Liver (tissue), 9 donors: ENCODE results near the gene FNDC7. TPM values are rescaled to one million over a fixed set of nuclear protein-coding genes. Genes with fewer than 3 reads are reported as not detected.

Source experiments
- DNase-seq: peaks from one replicate; pipeline ENCODE4 v3.0.0-alpha.2; 2017; ENCODE audit warnings: low spot score
- H3K27ac ChIP-seq, 2 donors: one replicate each; pipeline ENCODE4 v1.7.0; 2013; ENCODE audit warnings: inconsistent platforms in 2 of 2, low read length in 2 of 2, control low read depth in 1 of 2, low read depth in 1 of 2, mild to moderate bottlenecking in 1 of 2
- H3K27me3 ChIP-seq, 4 donors: one replicate each; pipeline versions ENCODE4 v1.6.1 to v1.7.0; 2013; ENCODE audit warnings: low read length in 3 of 4, inconsistent platforms in 1 of 4, mild to moderate bottlenecking in 1 of 4, moderate library complexity in 1 of 4; ENCODE audit not compliant: control insufficient read depth in 4 of 4, insufficient read depth in 4 of 4
- H3K36me3 ChIP-seq, 4 donors: one replicate each; pipeline versions ENCODE4 v1.6.1 to v1.7.0; 2013; ENCODE audit warnings: low read length in 3 of 4, mild to moderate bottlenecking in 3 of 4, low read depth in 1 of 4, moderate library complexity in 1 of 4; ENCODE audit not compliant: control insufficient read depth in 4 of 4, insufficient read depth in 3 of 4
- H3K4me1 ChIP-seq, 4 donors: one replicate each; pipeline versions ENCODE4 v1.6.1 to v1.7.0; 2013; ENCODE audit warnings: low read length in 3 of 4, mild to moderate bottlenecking in 3 of 4, moderate library complexity in 1 of 4; ENCODE audit not compliant: control insufficient read depth in 4 of 4, insufficient read depth in 4 of 4
- H3K4me3 ChIP-seq, 3 donors: one replicate each; pipeline versions ENCODE4 v1.6.1 to v1.7.0; 2013; ENCODE audit warnings: low read length in 3 of 3, control low read depth in 1 of 3, low read depth in 1 of 3, mild to moderate bottlenecking in 1 of 3
- H3K9ac ChIP-seq, 2 donors: one replicate each; pipeline ENCODE4 v1.7.0; 2013; ENCODE audit warnings: low read length in 2 of 2, mild to moderate bottlenecking in 2 of 2, moderate library complexity in 2 of 2, control low read depth in 1 of 2, low read depth in 1 of 2
- H3K9me3 ChIP-seq, 4 donors: one replicate each; pipeline versions ENCODE4 v1.6.1 to v1.7.0; 2013; ENCODE audit warnings: low read length in 3 of 4; ENCODE audit not compliant: control insufficient read depth in 4 of 4
- EGR1 ChIP-seq, 2 donors: IDR thresholded peaks; 2 replicates each; pipeline ENCODE4 v1.6.1; 2016 to 2018; ENCODE audit warnings: antibody characterized with exemption in 2 of 2, low read depth in 2 of 2
- FOXA1 ChIP-seq: IDR thresholded peaks from 2 replicates; pipeline ENCODE4 v1.6.1; 2016; ENCODE audit warnings: antibody characterized with exemption
- FOXA2 ChIP-seq: IDR thresholded peaks from 2 replicates; pipeline ENCODE4 v1.6.1; 2016; ENCODE audit warnings: antibody characterized with exemption
- GABPA ChIP-seq, 2 donors: IDR thresholded peaks in 1 of 2; conservative IDR thresholded peaks in 1 of 2; 2 replicates each; pipeline ENCODE4 v1.6.1; 2016; ENCODE audit warnings: antibody characterized with exemption in 2 of 2, mild to moderate bottlenecking in 1 of 2, moderate library complexity in 1 of 2
- HNF4A ChIP-seq, 2 donors: conservative IDR thresholded peaks; 2 replicates each; pipeline ENCODE4 v1.6.1; 2016; ENCODE audit warnings: antibody characterized with exemption in 2 of 2, mild to moderate bottlenecking in 2 of 2
- HNF4G ChIP-seq: IDR thresholded peaks from 2 replicates; pipeline ENCODE4 v1.6.1; 2016; ENCODE audit warnings: antibody characterized with exemption
- JUND ChIP-seq, 2 donors: IDR thresholded peaks; 2 replicates each; pipeline ENCODE4 v1.6.1; 2016; ENCODE audit warnings: antibody characterized with exemption in 2 of 2
- NR2F2 ChIP-seq: IDR thresholded peaks from 2 replicates; pipeline ENCODE4 v1.6.1; 2016; ENCODE audit warnings: antibody characterized with exemption
- RXRA ChIP-seq, 2 donors: IDR thresholded peaks; 2 replicates each; pipeline ENCODE4 v1.6.1; 2017 to 2018; ENCODE audit warnings: antibody characterized with exemption in 2 of 2, mild to moderate bottlenecking in 1 of 2
- TAF1 ChIP-seq: conservative IDR thresholded peaks from 2 replicates; pipeline ENCODE4 v1.6.1; 2016; ENCODE audit warnings: antibody characterized with exemption, mild to moderate bottlenecking
- YY1 ChIP-seq: IDR thresholded peaks from 2 replicates; pipeline ENCODE4 v1.6.1; 2016; ENCODE audit warnings: antibody characterized with exemption, mild to moderate bottlenecking
- WGBS: extraction: QIAGEN DNeasy Blood & Tissue Kit; methylation state at CpG from one replicate; pipeline ENCODE4 v1.1.7; 2013; 5-methylcytosine and 5-hydroxymethylcytosine counted together
- polyA plus RNA-seq, 2 donors: library from polyadenylated mRNA; stranded (reverse) in 1 of 2; unstranded in 1 of 2; fragments of 200-250 nt in 1 of 2; fragments of >200 nt in 1 of 2; fragmentation: Nextera tagmentation in 1 of 2; extraction: Ambion mirVana in 1 of 2; gene quantifications; one replicate each; pipeline versions ENCODE4 v1.2.1 to v1.2.3, GENCODE V29; 2013 to 2015
- total RNA-seq, 2 donors: library from RNA; depleted of rRNA; stranded (reverse); fragments of >200 nt; gene quantifications; one replicate each; pipeline ENCODE4 v1.2.3, GENCODE V29; 2014
- TF ChIP-seq, protein P1 (sequence below): IDR thresholded peaks from 2 replicates; pipeline ENCODE4 v1.6.1; 2016; ENCODE audit warnings: antibody characterized with exemption, mild to moderate bottlenecking
- TF ChIP-seq, protein P2 (sequence below): IDR thresholded peaks from 2 replicates; pipeline ENCODE4 v1.6.1; 2016; ENCODE audit warnings: antibody characterized with exemption
- TF ChIP-seq, protein P3 (sequence below): fragments of 150-350 bp; IDR thresholded peaks from 2 replicates; pipeline ENCODE4 v1.5.1; 2017; ENCODE audit warnings: improper control_type of control experiment, low read depth, low read length; ENCODE audit not compliant: missing input control
- TF ChIP-seq, protein P4 (sequence below): IDR thresholded peaks from 2 replicates; pipeline ENCODE4 v1.6.1; 2016; ENCODE audit warnings: antibody characterized with exemption
- donor health status: healthy.
- donor health status: healthy.
- donor health status: healthy.
- donor health status: healthy.
- donor health status: healthy.

The FNDC7 gene
- total and polyA plus RNA-seq, 4 donors: not detected

DNA sequence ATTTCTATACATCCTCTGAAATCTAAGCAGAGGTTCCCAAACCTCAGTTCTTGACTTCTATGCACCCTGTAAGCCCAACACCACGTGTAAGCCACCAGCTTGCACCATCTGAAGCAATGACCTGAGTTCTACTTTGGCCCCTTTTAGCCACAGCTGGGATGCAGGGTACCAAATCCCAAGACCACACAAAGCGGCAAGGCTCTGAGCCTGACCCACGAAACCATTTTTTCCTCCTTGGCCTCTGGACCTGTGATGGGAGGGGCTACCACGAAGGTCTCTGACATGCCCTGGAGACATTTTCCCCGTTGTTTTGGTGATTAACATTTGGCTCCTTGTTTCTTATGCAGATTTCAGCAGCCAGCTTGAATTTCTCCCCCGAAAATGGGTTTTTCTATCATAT lies 72.6 kb downstream of the FNDC7 start:
- no peak for DNase-seq
- TF ChIP-seq RXRA (IDR thresholded peaks at IDR 0.05): no peak
- TF ChIP-seq EGR1 (IDR thresholded peaks at IDR 0.05; ENCODE audit: low read depth in 2 of 2): no peak
- TF ChIP-seq, protein P1, sequence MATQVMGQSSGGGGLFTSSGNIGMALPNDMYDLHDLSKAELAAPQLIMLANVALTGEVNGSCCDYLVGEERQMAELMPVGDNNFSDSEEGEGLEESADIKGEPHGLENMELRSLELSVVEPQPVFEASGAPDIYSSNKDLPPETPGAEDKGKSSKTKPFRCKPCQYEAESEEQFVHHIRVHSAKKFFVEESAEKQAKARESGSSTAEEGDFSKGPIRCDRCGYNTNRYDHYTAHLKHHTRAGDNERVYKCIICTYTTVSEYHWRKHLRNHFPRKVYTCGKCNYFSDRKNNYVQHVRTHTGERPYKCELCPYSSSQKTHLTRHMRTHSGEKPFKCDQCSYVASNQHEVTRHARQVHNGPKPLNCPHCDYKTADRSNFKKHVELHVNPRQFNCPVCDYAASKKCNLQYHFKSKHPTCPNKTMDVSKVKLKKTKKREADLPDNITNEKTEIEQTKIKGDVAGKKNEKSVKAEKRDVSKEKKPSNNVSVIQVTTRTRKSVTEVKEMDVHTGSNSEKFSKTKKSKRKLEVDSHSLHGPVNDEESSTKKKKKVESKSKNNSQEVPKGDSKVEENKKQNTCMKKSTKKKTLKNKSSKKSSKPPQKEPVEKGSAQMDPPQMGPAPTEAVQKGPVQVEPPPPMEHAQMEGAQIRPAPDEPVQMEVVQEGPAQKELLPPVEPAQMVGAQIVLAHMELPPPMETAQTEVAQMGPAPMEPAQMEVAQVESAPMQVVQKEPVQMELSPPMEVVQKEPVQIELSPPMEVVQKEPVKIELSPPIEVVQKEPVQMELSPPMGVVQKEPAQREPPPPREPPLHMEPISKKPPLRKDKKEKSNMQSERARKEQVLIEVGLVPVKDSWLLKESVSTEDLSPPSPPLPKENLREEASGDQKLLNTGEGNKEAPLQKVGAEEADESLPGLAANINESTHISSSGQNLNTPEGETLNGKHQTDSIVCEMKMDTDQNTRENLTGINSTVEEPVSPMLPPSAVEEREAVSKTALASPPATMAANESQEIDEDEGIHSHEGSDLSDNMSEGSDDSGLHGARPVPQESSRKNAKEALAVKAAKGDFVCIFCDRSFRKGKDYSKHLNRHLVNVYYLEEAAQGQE: no peak
- TF ChIP-seq, protein P2, sequence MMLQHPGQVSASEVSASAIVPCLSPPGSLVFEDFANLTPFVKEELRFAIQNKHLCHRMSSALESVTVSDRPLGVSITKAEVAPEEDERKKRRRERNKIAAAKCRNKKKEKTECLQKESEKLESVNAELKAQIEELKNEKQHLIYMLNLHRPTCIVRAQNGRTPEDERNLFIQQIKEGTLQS: no peak
- TF ChIP-seq HNF4A (conservative IDR thresholded peaks at IDR 0.05): no peak
- no peak for TF ChIP-seq YY1
- TF ChIP-seq TAF1: no peak
- TF ChIP-seq JUND (IDR thresholded peaks at IDR 0.05): no peak
- H3K9ac ChIP-seq: no peak overlapping the region
- no peak overlapping the region for H3K4me3 ChIP-seq
- H3K36me3 ChIP-seq: peaks cover 6 to 35% (median 27%) of the 10 kb centered on the region in 4 donors
- no peaks in the 10 kb centered on the region for H3K27me3 ChIP-seq
- H3K4me1 ChIP-seq: no peaks in the 10 kb centered on the region
- H3K27ac ChIP-seq: no peak overlapping the region
- WGBS: 95% methylated on average over 6 of the region's 6 CpGs
- peaks cover 2 to 9% (median 7%) of the 10 kb centered on the region in 4 donors for H3K9me3 ChIP-seq

DNA sequence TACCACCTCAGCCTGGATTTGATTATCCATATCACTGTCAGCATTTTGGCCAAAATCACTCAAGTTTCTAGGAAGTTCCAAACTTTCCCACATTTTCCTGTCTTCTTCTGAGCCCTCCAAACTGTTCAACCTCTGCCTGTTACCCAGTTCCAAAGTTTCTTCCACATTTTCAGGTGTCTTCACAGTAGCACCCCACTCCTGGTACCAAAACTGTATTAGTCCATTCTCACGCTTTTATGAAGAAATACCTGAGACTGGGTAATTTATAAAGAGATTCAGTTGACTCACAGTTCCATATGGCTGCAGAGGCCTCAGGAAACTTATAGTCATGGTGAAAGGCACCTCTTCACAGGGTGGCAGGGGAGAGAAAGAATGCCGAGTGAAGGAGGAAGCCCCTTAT lies 73.2 kb downstream of the FNDC7 start:
- H3K36me3 ChIP-seq: peaks cover 6 to 35% (median 27%) of the 10 kb centered on the region in 4 donors
- 98% methylated on average over 2 of the region's 2 CpGs for WGBS

More for the DNA sequence above, 73.2 kb downstream of the FNDC7 start:
- H3K9ac ChIP-seq: no peak overlapping the region
- no peak for DNase-seq
- no peaks in the 10 kb centered on the region for H3K27me3 ChIP-seq
- peaks cover 2 to 9% (median 7%) of the 10 kb centered on the region in 4 donors for H3K9me3 ChIP-seq
- no peak overlapping the region for H3K4me3 ChIP-seq
- H3K27ac ChIP-seq: no peak overlapping the region
- TF ChIP-seq, protein P3, sequence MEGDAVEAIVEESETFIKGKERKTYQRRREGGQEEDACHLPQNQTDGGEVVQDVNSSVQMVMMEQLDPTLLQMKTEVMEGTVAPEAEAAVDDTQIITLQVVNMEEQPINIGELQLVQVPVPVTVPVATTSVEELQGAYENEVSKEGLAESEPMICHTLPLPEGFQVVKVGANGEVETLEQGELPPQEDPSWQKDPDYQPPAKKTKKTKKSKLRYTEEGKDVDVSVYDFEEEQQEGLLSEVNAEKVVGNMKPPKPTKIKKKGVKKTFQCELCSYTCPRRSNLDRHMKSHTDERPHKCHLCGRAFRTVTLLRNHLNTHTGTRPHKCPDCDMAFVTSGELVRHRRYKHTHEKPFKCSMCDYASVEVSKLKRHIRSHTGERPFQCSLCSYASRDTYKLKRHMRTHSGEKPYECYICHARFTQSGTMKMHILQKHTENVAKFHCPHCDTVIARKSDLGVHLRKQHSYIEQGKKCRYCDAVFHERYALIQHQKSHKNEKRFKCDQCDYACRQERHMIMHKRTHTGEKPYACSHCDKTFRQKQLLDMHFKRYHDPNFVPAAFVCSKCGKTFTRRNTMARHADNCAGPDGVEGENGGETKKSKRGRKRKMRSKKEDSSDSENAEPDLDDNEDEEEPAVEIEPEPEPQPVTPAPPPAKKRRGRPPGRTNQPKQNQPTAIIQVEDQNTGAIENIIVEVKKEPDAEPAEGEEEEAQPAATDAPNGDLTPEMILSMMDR: no peak
- TF ChIP-seq, protein P2: no peak
- no peak for TF ChIP-seq JUND (IDR thresholded peaks at IDR 0.05)
- TF ChIP-seq GABPA (IDR thresholded peaks at IDR 0.05 in 1 of 2, conservative IDR thresholded peaks at IDR 0.05 in 1 of 2): no peak
- TF ChIP-seq FOXA1: no peak
- TF ChIP-seq FOXA2: no peak
- no peak for TF ChIP-seq HNF4A (conservative IDR thresholded peaks at IDR 0.05)
- no peak for TF ChIP-seq NR2F2
- TF ChIP-seq YY1: no peak
- TF ChIP-seq EGR1 (IDR thresholded peaks at IDR 0.05; ENCODE audit: low read depth in 2 of 2): no peak
- TF ChIP-seq HNF4G: no peak
- TF ChIP-seq, protein P1: no peak
- TF ChIP-seq, protein P4, sequence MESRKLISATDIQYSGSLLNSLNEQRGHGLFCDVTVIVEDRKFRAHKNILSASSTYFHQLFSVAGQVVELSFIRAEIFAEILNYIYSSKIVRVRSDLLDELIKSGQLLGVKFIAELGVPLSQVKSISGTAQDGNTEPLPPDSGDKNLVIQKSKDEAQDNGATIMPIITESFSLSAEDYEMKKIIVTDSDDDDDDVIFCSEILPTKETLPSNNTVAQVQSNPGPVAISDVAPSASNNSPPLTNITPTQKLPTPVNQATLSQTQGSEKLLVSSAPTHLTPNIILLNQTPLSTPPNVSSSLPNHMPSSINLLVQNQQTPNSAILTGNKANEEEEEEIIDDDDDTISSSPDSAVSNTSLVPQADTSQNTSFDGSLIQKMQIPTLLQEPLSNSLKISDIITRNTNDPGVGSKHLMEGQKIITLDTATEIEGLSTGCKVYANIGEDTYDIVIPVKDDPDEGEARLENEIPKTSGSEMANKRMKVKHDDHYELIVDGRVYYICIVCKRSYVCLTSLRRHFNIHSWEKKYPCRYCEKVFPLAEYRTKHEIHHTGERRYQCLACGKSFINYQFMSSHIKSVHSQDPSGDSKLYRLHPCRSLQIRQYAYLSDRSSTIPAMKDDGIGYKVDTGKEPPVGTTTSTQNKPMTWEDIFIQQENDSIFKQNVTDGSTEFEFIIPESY: no peak
- no peaks in the 10 kb centered on the region for H3K4me1 ChIP-seq
